Panc1 (cell line): ENCODE results near the gene DNM1L. TPM values are rescaled to one million over a fixed set of nuclear protein-coding genes. Genes with fewer than 3 reads are reported as not detected.

Experiments used
- ATAC-seq: fragments of 200-7000 bp; cut with Tn5 transposase; 2 replicates; pipeline ENCODE4 v1.9.1; 2020; ENCODE audit warnings: mild to moderate bottlenecking, moderate library complexity
- BruUV-seq: library from RNA; stranded (reverse); fragments of 400-500 nt; replicated peaks from 2 replicates; lab custom pipeline; 2021; lab: Mats Ljungman, UMichigan
- CTCF ChIA-PET: fragments of 300-600 bp; sonication (Branson Sonifier 250); formaldehyde crosslinking; loops from one replicate; lab custom pipeline; 2022; ENCODE audit warnings: antibody characterized with exemption; lab: Charles Lee
- POLR2A ChIA-PET: fragments of 300-600 bp; sonication (Branson Sonifier 250); formaldehyde crosslinking; loops from one replicate; lab custom pipeline; 2022; ENCODE audit warnings: antibody characterized with exemption; lab: Charles Lee
- DNase-seq: peaks from one replicate; pipeline ENCODE4 v3.0.0-alpha.2; 2010; ENCODE audit warnings: low read depth, low spot score
- H3K27ac ChIP-seq: 2 replicates; pipeline ENCODE4 v1.5.1; 2011; ENCODE audit warnings: mild to moderate bottlenecking, low read length, inconsistent platforms
- H3K27me3 ChIP-seq: fragments of 200-500 bp; sonication (Bioruptor generic); 2 replicates; pipeline ENCODE4 v1.6.0; 2014; ENCODE audit warnings: low read length, inconsistent platforms; ENCODE audit not compliant: control insufficient read depth, insufficient read depth
- H3K36me3 ChIP-seq: fragments of 200-500 bp; sonication (Bioruptor generic); 2 replicates; pipeline ENCODE4 v1.5.1; 2014; ENCODE audit warnings: inconsistent platforms, mild to moderate bottlenecking, low read length, moderate library complexity; ENCODE audit not compliant: control insufficient read depth, insufficient read depth
- H3K4me1 ChIP-seq: 2 replicates; pipeline ENCODE4 v1.5.1; 2011; ENCODE audit warnings: inconsistent platforms, mild to moderate bottlenecking, low read length, moderate library complexity; ENCODE audit not compliant: control insufficient read depth, insufficient read depth
- H3K4me3 ChIP-seq, 2 experiments: 2 replicates each; pipeline ENCODE4 v1.5.1; 2011 to 2012; ENCODE audit warnings: low read depth in 2 of 2, low read length in 2 of 2, mild to moderate bottlenecking in 2 of 2, inconsistent platforms in 1 of 2, moderate library complexity in 1 of 2
- H3K9me3 ChIP-seq: fragments of 200-500 bp; sonication (Bioruptor generic); 2 replicates; pipeline ENCODE4 v1.5.1; 2014; ENCODE audit warnings: low read depth, mild to moderate bottlenecking, inconsistent platforms, low read length, moderate library complexity; ENCODE audit not compliant: control insufficient read depth, insufficient read depth
- POLR2AphosphoS5 ChIP-seq: IDR thresholded peaks from 2 replicates; pipeline ENCODE4 v1.6.1; 2012; ENCODE audit warnings: mild to moderate bottlenecking, low read depth, low read length, moderate library complexity
- SIN3A ChIP-seq: IDR thresholded peaks from 2 replicates; pipeline ENCODE4 v1.6.1; 2012; ENCODE audit warnings: low read depth, mild to moderate bottlenecking, low read length, moderate library complexity, borderline replicate concordance; ENCODE audit not compliant: insufficient read depth
- TCF7L2 ChIP-seq: IDR thresholded peaks from 2 replicates; pipeline ENCODE4 v1.6.1; 2011; ENCODE audit warnings: mild to moderate bottlenecking, low read depth, low read length, inconsistent platforms
- in situ Hi-C: cut with HindIII; loops from 2 replicates; pipeline ENCODE4 v1.10.0; 2016; ENCODE audit warnings: low sequenced_read_pairs, low pct_unique_long_range_greater_than_20kb
- intact Hi-C: fragments of 100-400 bp; cut with micrococcal nuclease; formaldehyde crosslinking; loops from one replicate; pipeline ENCODE4 v1.10.0; 2022; ENCODE audit not compliant: unreplicated experiment
- total RNA-seq: library from RNA; stranded (reverse); gene quantifications from one replicate; pipeline ENCODE4 v1.2.1, GENCODE V29; 2021; ENCODE audit not compliant: unreplicated experiment
- TF ChIP-seq, protein P1 (sequence below): fragments of 450-650 bp; IDR thresholded peaks from 2 replicates; pipeline ENCODE4 v1.5.1; 2017; ENCODE audit warnings: mild to moderate bottlenecking
- TF ChIP-seq, protein P2 (sequence below), 2 experiments: IDR thresholded peaks; 2 replicates each; pipeline ENCODE4 v1.6.1; 2011 to 2012; ENCODE audit warnings: low read depth in 2 of 2, control low read depth in 1 of 2, low read length in 1 of 2, mild to moderate bottlenecking in 1 of 2, moderate library complexity in 1 of 2; ENCODE audit not compliant: insufficient read depth in 1 of 2

Gene DNM1L
- total RNA-seq, 1 experiment from 2014 or later = 91.8 TPM

DNA sequence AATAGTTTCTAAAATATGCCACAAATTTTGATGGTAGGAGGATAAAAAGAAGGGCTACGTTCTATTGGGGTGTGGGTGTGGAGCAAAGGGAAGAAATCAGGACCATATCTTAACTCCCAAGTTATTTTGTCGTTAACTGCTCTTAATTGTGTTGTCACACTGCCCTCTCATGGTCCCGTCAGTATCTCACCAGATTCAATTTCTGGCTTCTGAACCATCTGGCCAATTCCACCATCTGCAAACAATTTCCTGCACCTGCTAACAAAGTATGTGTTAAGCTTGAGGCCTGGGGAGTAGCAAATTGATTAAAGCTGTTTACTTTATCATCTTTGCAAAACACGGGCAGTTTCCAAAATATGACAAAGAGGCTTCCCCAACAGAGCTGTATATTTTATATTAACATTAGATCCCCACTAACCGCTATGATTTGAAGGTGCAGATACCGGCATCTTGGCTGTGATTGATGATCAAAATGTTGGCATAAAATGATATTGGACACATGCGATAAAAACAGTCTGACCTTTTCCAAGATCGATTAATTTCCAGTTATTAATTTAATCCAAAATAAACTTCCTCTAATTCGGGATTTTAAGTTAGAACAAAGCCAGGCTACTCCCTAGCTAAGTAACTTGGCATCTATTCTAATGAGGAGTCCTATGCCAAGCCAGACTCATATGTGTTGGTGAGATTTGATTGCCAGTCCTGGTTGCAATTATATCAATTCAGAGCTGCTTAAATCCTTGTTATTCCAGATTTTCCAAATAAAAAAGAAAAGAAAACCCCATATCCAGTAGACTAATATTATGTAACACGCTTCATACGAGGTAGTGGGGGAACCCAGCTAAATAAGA is 6.9 kb upstream of the DNM1L start:
- H3K27ac ChIP-seq = no peak overlapping the region
- TF ChIP-seq, protein P1, sequence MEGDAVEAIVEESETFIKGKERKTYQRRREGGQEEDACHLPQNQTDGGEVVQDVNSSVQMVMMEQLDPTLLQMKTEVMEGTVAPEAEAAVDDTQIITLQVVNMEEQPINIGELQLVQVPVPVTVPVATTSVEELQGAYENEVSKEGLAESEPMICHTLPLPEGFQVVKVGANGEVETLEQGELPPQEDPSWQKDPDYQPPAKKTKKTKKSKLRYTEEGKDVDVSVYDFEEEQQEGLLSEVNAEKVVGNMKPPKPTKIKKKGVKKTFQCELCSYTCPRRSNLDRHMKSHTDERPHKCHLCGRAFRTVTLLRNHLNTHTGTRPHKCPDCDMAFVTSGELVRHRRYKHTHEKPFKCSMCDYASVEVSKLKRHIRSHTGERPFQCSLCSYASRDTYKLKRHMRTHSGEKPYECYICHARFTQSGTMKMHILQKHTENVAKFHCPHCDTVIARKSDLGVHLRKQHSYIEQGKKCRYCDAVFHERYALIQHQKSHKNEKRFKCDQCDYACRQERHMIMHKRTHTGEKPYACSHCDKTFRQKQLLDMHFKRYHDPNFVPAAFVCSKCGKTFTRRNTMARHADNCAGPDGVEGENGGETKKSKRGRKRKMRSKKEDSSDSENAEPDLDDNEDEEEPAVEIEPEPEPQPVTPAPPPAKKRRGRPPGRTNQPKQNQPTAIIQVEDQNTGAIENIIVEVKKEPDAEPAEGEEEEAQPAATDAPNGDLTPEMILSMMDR = peak; percentile 84
- TF ChIP-seq, protein P2, sequence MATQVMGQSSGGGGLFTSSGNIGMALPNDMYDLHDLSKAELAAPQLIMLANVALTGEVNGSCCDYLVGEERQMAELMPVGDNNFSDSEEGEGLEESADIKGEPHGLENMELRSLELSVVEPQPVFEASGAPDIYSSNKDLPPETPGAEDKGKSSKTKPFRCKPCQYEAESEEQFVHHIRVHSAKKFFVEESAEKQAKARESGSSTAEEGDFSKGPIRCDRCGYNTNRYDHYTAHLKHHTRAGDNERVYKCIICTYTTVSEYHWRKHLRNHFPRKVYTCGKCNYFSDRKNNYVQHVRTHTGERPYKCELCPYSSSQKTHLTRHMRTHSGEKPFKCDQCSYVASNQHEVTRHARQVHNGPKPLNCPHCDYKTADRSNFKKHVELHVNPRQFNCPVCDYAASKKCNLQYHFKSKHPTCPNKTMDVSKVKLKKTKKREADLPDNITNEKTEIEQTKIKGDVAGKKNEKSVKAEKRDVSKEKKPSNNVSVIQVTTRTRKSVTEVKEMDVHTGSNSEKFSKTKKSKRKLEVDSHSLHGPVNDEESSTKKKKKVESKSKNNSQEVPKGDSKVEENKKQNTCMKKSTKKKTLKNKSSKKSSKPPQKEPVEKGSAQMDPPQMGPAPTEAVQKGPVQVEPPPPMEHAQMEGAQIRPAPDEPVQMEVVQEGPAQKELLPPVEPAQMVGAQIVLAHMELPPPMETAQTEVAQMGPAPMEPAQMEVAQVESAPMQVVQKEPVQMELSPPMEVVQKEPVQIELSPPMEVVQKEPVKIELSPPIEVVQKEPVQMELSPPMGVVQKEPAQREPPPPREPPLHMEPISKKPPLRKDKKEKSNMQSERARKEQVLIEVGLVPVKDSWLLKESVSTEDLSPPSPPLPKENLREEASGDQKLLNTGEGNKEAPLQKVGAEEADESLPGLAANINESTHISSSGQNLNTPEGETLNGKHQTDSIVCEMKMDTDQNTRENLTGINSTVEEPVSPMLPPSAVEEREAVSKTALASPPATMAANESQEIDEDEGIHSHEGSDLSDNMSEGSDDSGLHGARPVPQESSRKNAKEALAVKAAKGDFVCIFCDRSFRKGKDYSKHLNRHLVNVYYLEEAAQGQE (IDR thresholded peaks at IDR 0.05; ENCODE audit: insufficient read depth in 1 of 2, low read depth in 2 of 2, low read length in 1 of 2) = no peak
- CTCF ChIA-PET = interaction anchor here (0.6 to 1.6 kb wide), 5 partner anchors 74 to 218 kb away, joined by 3 to 5 read pairs (median 3); no protein-coding TSS in a partner anchor
- H3K9me3 ChIP-seq = peaks cover 9% of the 10 kb centered on the region; the same call in 1 of the 2 replicates
- H3K4me1 ChIP-seq = 0 out of 2 replicates have a peak, but pooled peaks cover 4% of the 10 kb centered on the region
- no TSS peak for BruUV-seq
- ATAC-seq (peak; percentile 83), DNase-seq (peak; percentile 51)
- H3K27me3 ChIP-seq = no peaks in the 10 kb centered on the region
- POLR2A ChIA-PET = no interaction called here
- in situ Hi-C loops = no loop called here
- H3K4me3 ChIP-seq = no peak overlapping the region
- no peaks in the 10 kb centered on the region for H3K36me3 ChIP-seq
- intact Hi-C loops = loop anchor here (1.0 to 10.0 kb wide), 3 partner anchors 217 to 1017 kb away; partner anchors contain the start of gene ETFBKMT

DNA sequence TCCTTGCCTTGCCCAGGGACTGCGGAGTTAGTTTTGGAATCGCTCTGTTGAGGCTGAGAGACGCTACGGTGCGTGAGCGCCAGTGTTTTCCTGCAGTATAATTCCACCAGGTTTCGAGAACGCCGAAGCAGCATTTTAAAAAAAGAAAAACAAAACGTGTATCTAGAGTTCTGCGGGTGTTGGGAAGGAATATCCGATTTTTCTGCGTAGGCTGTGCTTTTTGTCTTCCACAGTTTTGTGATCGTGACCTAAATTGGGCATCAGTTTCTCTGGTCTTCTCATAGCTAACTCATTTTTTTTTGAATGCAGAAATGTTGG is 778 bp downstream of the DNM1L start:
- Histone ChIP-seq H3K27me3 (no peaks in the 10 kb centered on the region), H3K4me3 (peak overlapping the region; percentile 67 to 96), H3K4me1 (peaks cover 16% of the 10 kb centered on the region), H3K27ac (peak overlapping the region; percentile 87), H3K9me3 (no peaks in the 10 kb centered on the region), H3K36me3 (peaks cover 2% of the 10 kb centered on the region; the same call in 1 of the 2 replicates)
- TF ChIP-seq, protein P1 = no peak
- TF ChIP-seq, protein P2 (IDR thresholded peaks at IDR 0.05; ENCODE audit: insufficient read depth in 1 of 2, low read depth in 2 of 2, low read length in 1 of 2) = no peak
- TF ChIP-seq POLR2AphosphoS5 = no peak
- no peak for TF ChIP-seq SIN3A
- no peak for TF ChIP-seq TCF7L2
- BruUV-seq = no TSS peak
- in situ Hi-C loops (no loop called here), intact Hi-C loops (loop anchor here (10.0 kb wide), 1 partner anchor 1025 kb away; the partner anchor contains the start of gene ETFBKMT)
- no peak for DNase-seq
- POLR2A ChIA-PET = no interaction called here
- CTCF ChIA-PET = no interaction called here
- no peak; the same call in 1 of the 2 replicates for ATAC-seq
